Activated naive CD4-positive, alpha-beta T cell treated with anti-CD3 and anti-CD28 coated beads, Interleukin-2, amount 50 U/mL, for 72 hours (primary cell): ENCODE data around the gene SNRNP48. TPM values are rescaled to one million over a fixed set of nuclear protein-coding genes. Genes with fewer than 3 reads are reported as not detected.

ENCODE experiments used
- ATAC-seq, 2 donors: fragments of 150-1000 bp; cut with Tn5 transposase; 2 replicates each; pipeline ENCODE4 v1.10.0; 2021; ENCODE audit warnings: mild to moderate bottlenecking in 2 of 2, moderate library complexity in 2 of 2
- DNase-seq, 2 donors: peaks; one replicate each; pipeline ENCODE4 v3.0.0; 2021 to 2022; ENCODE audit warnings: low spot score in 2 of 2
- H3K27ac Mint-ChIP-seq, 2 donors: one replicate each; pipeline ENCODE4 v1.8.0; 2022; ENCODE audit warnings: mild to moderate bottlenecking in 2 of 2, mixed read lengths in 2 of 2
- H3K36me3 Mint-ChIP-seq, 2 donors: one replicate each; pipeline ENCODE4 v1.8.0; 2022; ENCODE audit warnings: mixed read lengths in 2 of 2
- H3K9me3 Mint-ChIP-seq, 2 donors: one replicate each; pipeline ENCODE4 v1.8.0; 2022; ENCODE audit warnings: mixed read lengths in 2 of 2
- total RNA-seq, 2 donors: library from RNA; stranded (reverse); gene quantifications; one replicate each; pipeline ENCODE4 v1.2.3, GENCODE V29; 2022

SNRNP48 gene
- total RNA-seq, 2 donors from 2014 or later: 20.3 to 31.1 TPM

- DNase-seq (peak in 1 of 2 donors; percentile 9), ATAC-seq (peak; percentile 41 to 92)
- no peaks in the 10 kb centered on the region for H3K36me3 Mint-ChIP-seq
- no peak overlapping the region for H3K27ac Mint-ChIP-seq
- peaks cover 0 to 5% of the 10 kb centered on the region in 2 donors for H3K9me3 Mint-ChIP-seq
Measured at GRCh38 chr6:7647504-7647903, 57.5 kb downstream of the SNRNP48 start.

- peaks cover 0 to 5% of the 10 kb centered on the region in 2 donors for H3K9me3 Mint-ChIP-seq
- DNase-seq (no peak), ATAC-seq (no peak)
- no peaks in the 10 kb centered on the region for H3K36me3 Mint-ChIP-seq
- no peak overlapping the region for H3K27ac Mint-ChIP-seq
Measured at GRCh38 chr6:7649037-7649810, 59.2 kb downstream of the SNRNP48 start.

GRCh38 chr6:7650878-7651277, 60.9 kb downstream of the SNRNP48 start:
- no peak for ATAC-seq
- no peaks in the 10 kb centered on the region for H3K36me3 Mint-ChIP-seq
- no peaks in the 10 kb centered on the region for H3K9me3 Mint-ChIP-seq

GRCh38 chr6:7652957-7653356, 63.0 kb downstream of the SNRNP48 start:
- no peak for DNase-seq
- no peaks in the 10 kb centered on the region for H3K36me3 Mint-ChIP-seq
- no peak for ATAC-seq
- no peak overlapping the region for H3K27ac Mint-ChIP-seq
- no peaks in the 10 kb centered on the region for H3K9me3 Mint-ChIP-seq

More at GRCh38 chr6:7650878-7651277, 60.9 kb downstream of the SNRNP48 start:
- DNase-seq: no peak
- no peak overlapping the region for H3K27ac Mint-ChIP-seq

- Mint-ChIP-seq H3K9me3 (no peaks in the 10 kb centered on the region), H3K36me3 (no peaks in the 10 kb centered on the region), H3K27ac (no peak overlapping the region)
- DNase-seq (no peak), ATAC-seq (no peak)
Measured at GRCh38 chr6:7656355-7656754, 66.4 kb downstream of the SNRNP48 start.

- Mint-ChIP-seq H3K27ac (no peak overlapping the region), H3K9me3 (no peaks in the 10 kb centered on the region), H3K36me3 (no peaks in the 10 kb centered on the region)
- ATAC-seq: no peak
- no peak for DNase-seq
Measured at GRCh38 chr6:7658543-7658942, 68.5 kb downstream of the SNRNP48 start.

- DNase-seq (no peak), ATAC-seq (no peak)
- H3K36me3 Mint-ChIP-seq: no peaks in the 10 kb centered on the region
- no peaks in the 10 kb centered on the region for H3K9me3 Mint-ChIP-seq
- H3K27ac Mint-ChIP-seq: no peak overlapping the region
Measured at GRCh38 chr6:7661364-7661763, 71.4 kb downstream of the SNRNP48 start.

Other genes starting within 250 kb of the SNRNP48 start
- gene CAGE1, start 200.5 kb upstream of the SNRNP48 start, total RNA-seq: under 1 TPM in 1 of 2 donors, not detected in 1; 0.30 TPM
- 10 to 100 TPM; 35.8 to 36.5 TPM for gene RIOK1, start 200.4 kb upstream of the SNRNP48 start, total RNA-seq
- gene DSP, start 48.5 kb upstream of the SNRNP48 start, total RNA-seq: under 1 TPM in 1 of 2 donors, not detected in 1; 0.14 TPM
- not detected for gene BMP6, start 135.9 kb downstream of the SNRNP48 start, total RNA-seq